K562 (cell line): ENCODE results near the gene PYCR2. TPM values are rescaled to one million over a fixed set of nuclear protein-coding genes. Genes with fewer than 3 reads are reported as not detected.
A peak's percentile ranks its signal among the peaks of the same experiment; 100 is the strongest.

ENCODE experiments used
- ATF6 ChIP-seq: sonication (generic); formaldehyde crosslinking; IDR thresholded peaks from 2 replicates; pipeline ENCODE4 v1.4.0; 2020; ENCODE audit warnings: mild to moderate bottlenecking, missing genetic modification reagents
- DEAF1 ChIP-seq: fragments of 450-650 bp; formaldehyde crosslinking; IDR thresholded peaks from 2 replicates; pipeline ENCODE4 v1.4.0; 2020; ENCODE audit warnings: mild to moderate bottlenecking, moderate library complexity
- DIDO1 ChIP-seq: fragments of 450-650 bp; IDR thresholded peaks from 2 replicates; pipeline ENCODE4 v1.6.1; 2016; ENCODE audit warnings: low read depth, missing biosample characterization, missing genetic modification characterization
- HEY1 ChIP-seq: fragments of 250-450 bp; sonication (Bioruptor Pico); IDR thresholded peaks from 2 replicates; pipeline ENCODE4 v1.5.0; 2020; ENCODE audit warnings: mild to moderate bottlenecking, moderate library complexity, borderline replicate concordance
- HMBOX1 ChIP-seq: sonication (generic); IDR thresholded peaks from 2 replicates; pipeline ENCODE4 v1.6.1; 2016
- HNRNPH1 ChIP-seq: fragments of 200-400 bp; formaldehyde crosslinking; optimal IDR thresholded peaks from 2 replicates; pipeline ENCODE3; 2017; ENCODE audit warnings: low read depth, mild to moderate bottlenecking, low read length, moderate library complexity
- MIER1 ChIP-seq: fragments of 450-650 bp; IDR thresholded peaks from 2 replicates; pipeline ENCODE4 v1.6.1; 2016; ENCODE audit warnings: antibody characterized with exemption, mild to moderate bottlenecking, low read depth
- MTA3 ChIP-seq: fragments of 450-650 bp; formaldehyde crosslinking; IDR thresholded peaks from 2 replicates; pipeline ENCODE4 v1.6.1; 2017; ENCODE audit warnings: mild to moderate bottlenecking, borderline replicate concordance
- OTX1 ChIP-seq: fragments of 450-650 bp; formaldehyde crosslinking; IDR thresholded peaks from 2 replicates; pipeline ENCODE4 v1.4.0; 2022; ENCODE audit warnings: mild to moderate bottlenecking
- SAFB2 ChIP-seq: fragments of 200-400 bp; formaldehyde crosslinking; IDR thresholded peaks from 2 replicates; pipeline ENCODE4 v1.6.1; 2018; ENCODE audit warnings: borderline replicate concordance, low read length, low read depth, moderate library complexity; ENCODE audit not compliant: severe bottlenecking
- SRSF7 ChIP-seq: fragments of 200-400 bp; formaldehyde crosslinking; optimal IDR thresholded peaks from 2 replicates; pipeline ENCODE3; 2017; ENCODE audit warnings: mild to moderate bottlenecking, low read depth, low read length
- TGIF2 ChIP-seq: sonication (generic); formaldehyde crosslinking; IDR thresholded peaks from 2 replicates; pipeline ENCODE4 v1.8.1; 2022; ENCODE audit warnings: mild to moderate bottlenecking, missing genetic modification reagents, moderate library complexity
- TRIM25 ChIP-seq: fragments of 450-650 bp; IDR thresholded peaks from 2 replicates; pipeline ENCODE4 v1.7.0; 2016; ENCODE audit warnings: borderline replicate concordance
- YY1 ChIP-seq, 3 experiments: IDR thresholded peaks; 2 replicates each; pipeline ENCODE4 v1.6.1; 2011; ENCODE audit warnings: low read length in 2 of 3, mild to moderate bottlenecking in 2 of 3, moderate library complexity in 2 of 3, borderline replicate concordance in 1 of 3, control low read depth in 1 of 3, low read depth in 1 of 3; ENCODE audit not compliant: insufficient read depth in 3 of 3, insufficient replicate concordance in 2 of 3, control insufficient read depth in 1 of 3, insufficient read length in 1 of 3; ENCODE audit errors: extremely low read depth in 1 of 3
- ZBTB9 ChIP-seq: fragments of 450-650 bp; formaldehyde crosslinking; IDR thresholded peaks from 2 replicates; pipeline ENCODE4 v1.4.0; 2020; ENCODE audit warnings: mild to moderate bottlenecking, moderate library complexity
- ZNF224 ChIP-seq: sonication (generic); formaldehyde crosslinking; IDR thresholded peaks from 2 replicates; pipeline ENCODE4 v1.8.0; 2022; ENCODE audit warnings: mild to moderate bottlenecking, missing genetic modification reagents
- ZNF274 ChIP-seq: IDR thresholded peaks from 2 replicates; pipeline ENCODE4 v1.6.1; 2011; ENCODE audit warnings: low read depth, mild to moderate bottlenecking, low read length, moderate library complexity, borderline replicate concordance
- polyA plus RNA-seq, 8 experiments: library from polyadenylated mRNA; depleted of rRNA in 4 of 8; stranded (reverse) in 5 of 8; unstranded in 3 of 8; fragments of >200 nt; fragmentation: Nextera tagmentation in 2 of 8; fragmentation: Illumina TruSeq in 1 of 8; extraction: Ambion mirVana in 2 of 8; extraction: Trizol in 1 of 8; gene quantifications; 2 replicates each; pipeline versions ENCODE4 v1.2.1 to v1.2.3, GENCODE V29; 2011 to 2014; ENCODE audit warnings: inconsistent platforms in 1 of 8, missing spikeins in 1 of 8
- total RNA-seq, 7 experiments: library from RNA; depleted of rRNA in 6 of 7; stranded (reverse); fragments of >200 nt in 6 of 7; fragmentation: Illumina TruSeq in 2 of 7; extraction: Trizol in 2 of 7; gene quantifications; 2 replicates each; pipeline versions ENCODE4 v1.2.1 to v1.2.3, GENCODE V29; 2011 to 2021; ENCODE audit warnings: low replicate concordance in 1 of 7

The PYCR2 gene
- total and polyA plus RNA-seq, 9 of the 15 experiments (the other 6 are each of a cell fraction or from before 2014, with no cell fraction given): 5.5 to 219 (median 127) TPM

GRCh38 chr1:225881959-225882693 lies 41.9 kb downstream of the PYCR2 start, which contains the start of gene TMEM63A (continued):
- TF ChIP-seq ATF6 (0 out of 2 replicates have a peak, but pooled peaks have one; percentile 18), HMBOX1 (no peak), MTA3 (peak; percentile 36; the same call in 1 of the 2 replicates), HNRNPH1 (no peak), MIER1 (peak; percentile 13; the same call in 1 of the 2 replicates), ZNF274 (no peak; the same call in 1 of the 2 replicates), ZNF224 (CRISPR knock-in tag) (0 out of 2 replicates have a peak, but pooled peaks have one; percentile 49), DEAF1 (CRISPR knock-in tag) (0 out of 2 replicates have a peak, but pooled peaks have one; percentile 11), HEY1 (CRISPR knock-in tag) (no peak), SRSF7 (no peak), TRIM25 (0 out of 2 replicates have a peak, but pooled peaks have one; percentile 36), YY1 (IDR thresholded peaks at IDR 0.05; ENCODE audit: borderline replicate concordance in 1 of 3, control insufficient read depth in 1 of 3, extremely low read depth in 1 of 3, insufficient read depth in 3 of 3, insufficient read length in 1 of 3, insufficient replicate concordance in 2 of 3, low read depth in 1 of 3, low read length in 2 of 3) (peak in 1 of 3 experiments; percentile 68), TGIF2 (CRISPR knock-in tag) (no peak), ZBTB9 (CRISPR knock-in tag) (no peak), DIDO1 (tag) (no peak), OTX1 (CRISPR knock-in tag) (no peak), SAFB2 (no peak)
